HEK293T (cell line): ENCODE results near the gene CHRNA1.

Experiments used
- ARNT ChIP-seq: fragments of 450-650 bp; IDR thresholded peaks from 2 replicates; pipeline ENCODE4 v1.6.1; 2017; ENCODE audit warnings: mild to moderate bottlenecking
- BHLHE40 ChIP-seq: fragments of 450-650 bp; IDR thresholded peaks from 2 replicates; pipeline ENCODE4 v1.6.1; 2016; ENCODE audit warnings: mild to moderate bottlenecking, moderate library complexity, borderline replicate concordance
- ELF4 ChIP-seq: fragments of 450-650 bp; IDR thresholded peaks from 2 replicates; pipeline ENCODE4 v1.6.1; 2017; ENCODE audit warnings: antibody characterized with exemption
- HDGF ChIP-seq: fragments of 450-650 bp; IDR thresholded peaks from 2 replicates; pipeline ENCODE4 v1.6.1; 2017; ENCODE audit warnings: antibody characterized with exemption, borderline replicate concordance
- NFRKB ChIP-seq: fragments of 450-650 bp; IDR thresholded peaks from 2 replicates; pipeline ENCODE4 v1.6.1; 2016; ENCODE audit warnings: mild to moderate bottlenecking, moderate library complexity
- SP1 ChIP-seq: fragments of 450-650 bp; IDR thresholded peaks from 2 replicates; pipeline ENCODE4 v1.6.1; 2017
- SUZ12 ChIP-seq: fragments of 450-650 bp; IDR thresholded peaks from 2 replicates; pipeline ENCODE4 v1.6.1; 2016; ENCODE audit warnings: mild to moderate bottlenecking
- TARDBP ChIP-seq: fragments of 450-650 bp; IDR thresholded peaks from 2 replicates; pipeline ENCODE4 v1.6.1; 2016

DNA sequence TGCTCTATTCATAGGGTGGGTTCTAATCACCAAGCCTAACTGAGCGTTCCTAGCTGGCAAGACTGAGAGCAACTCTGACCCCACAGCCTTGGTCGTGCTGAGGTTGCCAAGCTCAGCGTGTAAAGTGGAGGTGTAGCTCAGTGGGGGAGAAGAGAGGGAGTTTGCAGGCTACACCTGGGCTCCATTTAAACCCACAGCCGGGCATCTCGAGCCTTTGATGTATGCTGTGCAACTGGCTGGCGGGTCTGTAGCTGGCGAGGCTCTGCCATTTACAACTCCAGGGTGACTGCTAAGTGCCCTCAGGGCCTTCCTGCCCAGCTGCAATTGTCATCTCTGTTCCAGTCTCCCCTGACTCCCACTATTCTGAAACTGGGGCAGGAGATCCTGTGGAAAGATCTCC lies 20.0 kb upstream of the CHRNA1 start:
- TF ChIP-seq TARDBP = no peak
- TF ChIP-seq BHLHE40 = no peak
- TF ChIP-seq SP1 = no peak
- no peak for TF ChIP-seq HDGF
- TF ChIP-seq ELF4 = no peak
- TF ChIP-seq NFRKB = no peak
- TF ChIP-seq SUZ12 = no peak
- no peak for TF ChIP-seq ARNT
